HEK293T (cell line): ENCODE results near the gene RAB31.

Source experiments
- CTCF ChIA-PET: fragments of 350-600 bp; formaldehyde crosslinking; extraction: SDS; loops from one replicate; lab custom pipeline; 2021; ENCODE audit warnings: antibody characterized with exemption, inconsistent platforms; lab: Yijun Ruan, JAX
- POLR2A ChIA-PET: fragments of 350-600 bp; formaldehyde crosslinking; extraction: SDS; loops from one replicate; lab custom pipeline; 2020; ENCODE audit warnings: antibody characterized with exemption, inconsistent platforms; lab: Yijun Ruan, JAX
- DNase-seq: peaks from one replicate; pipeline ENCODE4 v3.0.0; 2012; ENCODE audit warnings: mixed read lengths; ENCODE audit errors: extremely low spot score
- ARNT ChIP-seq: fragments of 450-650 bp; IDR thresholded peaks from 2 replicates; pipeline ENCODE4 v1.6.1; 2017; ENCODE audit warnings: mild to moderate bottlenecking
- BHLHE40 ChIP-seq: fragments of 450-650 bp; IDR thresholded peaks from 2 replicates; pipeline ENCODE4 v1.6.1; 2016; ENCODE audit warnings: mild to moderate bottlenecking, moderate library complexity, borderline replicate concordance
- CTBP1 ChIP-seq: fragments of 450-650 bp; IDR thresholded peaks from 2 replicates; pipeline ENCODE4 v1.6.1; 2016; ENCODE audit warnings: borderline replicate concordance
- ELF4 ChIP-seq: fragments of 450-650 bp; IDR thresholded peaks from 2 replicates; pipeline ENCODE4 v1.6.1; 2017; ENCODE audit warnings: antibody characterized with exemption
- FOXA1 ChIP-seq: fragments of 450-650 bp; IDR thresholded peaks from 2 replicates; pipeline ENCODE4 v1.6.1; 2016; ENCODE audit warnings: mild to moderate bottlenecking
- FOXK2 ChIP-seq: fragments of 450-650 bp; IDR thresholded peaks from 2 replicates; pipeline ENCODE4 v1.6.1; 2016; ENCODE audit warnings: mild to moderate bottlenecking
- FOXM1 ChIP-seq: fragments of 450-650 bp; IDR thresholded peaks from 2 replicates; pipeline ENCODE4 v1.6.1; 2017; ENCODE audit warnings: mild to moderate bottlenecking, borderline replicate concordance
- HDGF ChIP-seq: fragments of 450-650 bp; IDR thresholded peaks from 2 replicates; pipeline ENCODE4 v1.6.1; 2017; ENCODE audit warnings: antibody characterized with exemption, borderline replicate concordance
- L3MBTL2 ChIP-seq: fragments of 450-650 bp; conservative IDR thresholded peaks from 2 replicates; pipeline ENCODE4 v1.6.1; 2016; ENCODE audit warnings: mild to moderate bottlenecking
- LEF1 ChIP-seq: fragments of 450-650 bp; IDR thresholded peaks from 2 replicates; pipeline ENCODE4 v1.6.1; 2017; ENCODE audit warnings: mild to moderate bottlenecking, borderline replicate concordance
- NFRKB ChIP-seq: fragments of 450-650 bp; IDR thresholded peaks from 2 replicates; pipeline ENCODE4 v1.6.1; 2016; ENCODE audit warnings: mild to moderate bottlenecking, moderate library complexity
- SP1 ChIP-seq: fragments of 450-650 bp; IDR thresholded peaks from 2 replicates; pipeline ENCODE4 v1.6.1; 2017
- SUZ12 ChIP-seq: fragments of 450-650 bp; IDR thresholded peaks from 2 replicates; pipeline ENCODE4 v1.6.1; 2016; ENCODE audit warnings: mild to moderate bottlenecking
- TARDBP ChIP-seq: fragments of 450-650 bp; IDR thresholded peaks from 2 replicates; pipeline ENCODE4 v1.6.1; 2016
- ZNF384 ChIP-seq: fragments of 450-650 bp; IDR thresholded peaks from 2 replicates; pipeline ENCODE4 v1.6.1; 2016
- TF ChIP-seq, protein P1 (sequence below): fragments of 450-650 bp; IDR thresholded peaks from 2 replicates; pipeline ENCODE4 v1.6.1; 2016

RAB31 gene

GRCh38 chr18:9814431-9814830 lies 106.3 kb downstream of the RAB31 start:
- DNase-seq = no peak
- POLR2A ChIA-PET = no interaction called here
- CTCF ChIA-PET = no interaction called here
- TF ChIP-seq LEF1 (no peak), NFRKB (no peak), FOXK2 (no peak)

DNA sequence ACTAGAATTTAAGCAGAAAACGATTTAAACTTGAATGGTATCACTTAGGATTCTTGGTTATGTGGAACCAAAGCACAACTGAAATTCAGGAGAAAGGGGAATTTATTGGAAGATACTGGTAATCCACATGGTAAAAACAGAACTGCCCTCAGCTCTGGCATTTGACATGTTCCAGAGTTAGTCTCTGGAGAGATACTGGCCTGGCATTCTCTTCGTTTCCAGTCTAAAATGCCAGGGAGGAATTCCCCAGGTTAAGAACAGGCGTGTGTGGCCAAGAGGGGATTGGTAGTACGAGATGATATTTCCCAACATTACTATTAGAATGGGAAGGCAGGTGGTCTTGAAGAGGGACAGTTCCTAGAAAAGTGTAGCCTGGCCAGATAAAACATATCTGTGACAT lies 109.2 kb downstream of the RAB31 start:
- CTCF ChIA-PET = interaction anchor here (1.2 kb wide), 1 partner anchor 133 kb away, joined by 4 read pairs; no protein-coding TSS in a partner anchor
- no peak for DNase-seq

GRCh38 chr18:9817725-9818422 lies 109.8 kb downstream of the RAB31 start:
- ChIA-PET CTCF (no interaction called here), POLR2A (no interaction called here)
- no peak for TF ChIP-seq ARNT
- no peak for TF ChIP-seq L3MBTL2
- no peak for TF ChIP-seq CTBP1
- TF ChIP-seq LEF1 = no peak
- TF ChIP-seq BHLHE40 = no peak
- DNase-seq = no peak

More for the DNA sequence above, 109.2 kb downstream of the RAB31 start:
- TF ChIP-seq SUZ12 (no peak), CTBP1 (no peak), SP1 (no peak), FOXM1 (no peak), ELF4 (no peak), TARDBP (no peak), FOXK2 (no peak), BHLHE40 (no peak), LEF1 (no peak), L3MBTL2 (no peak), FOXA1 (no peak), NFRKB (no peak), ARNT (no peak), HDGF (no peak)
- TF ChIP-seq, protein P1, sequence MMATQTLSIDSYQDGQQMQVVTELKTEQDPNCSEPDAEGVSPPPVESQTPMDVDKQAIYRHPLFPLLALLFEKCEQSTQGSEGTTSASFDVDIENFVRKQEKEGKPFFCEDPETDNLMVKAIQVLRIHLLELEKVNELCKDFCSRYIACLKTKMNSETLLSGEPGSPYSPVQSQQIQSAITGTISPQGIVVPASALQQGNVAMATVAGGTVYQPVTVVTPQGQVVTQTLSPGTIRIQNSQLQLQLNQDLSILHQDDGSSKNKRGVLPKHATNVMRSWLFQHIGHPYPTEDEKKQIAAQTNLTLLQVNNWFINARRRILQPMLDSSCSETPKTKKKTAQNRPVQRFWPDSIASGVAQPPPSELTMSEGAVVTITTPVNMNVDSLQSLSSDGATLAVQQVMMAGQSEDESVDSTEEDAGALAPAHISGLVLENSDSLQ = no peak
- POLR2A ChIA-PET = no interaction called here

DNA sequence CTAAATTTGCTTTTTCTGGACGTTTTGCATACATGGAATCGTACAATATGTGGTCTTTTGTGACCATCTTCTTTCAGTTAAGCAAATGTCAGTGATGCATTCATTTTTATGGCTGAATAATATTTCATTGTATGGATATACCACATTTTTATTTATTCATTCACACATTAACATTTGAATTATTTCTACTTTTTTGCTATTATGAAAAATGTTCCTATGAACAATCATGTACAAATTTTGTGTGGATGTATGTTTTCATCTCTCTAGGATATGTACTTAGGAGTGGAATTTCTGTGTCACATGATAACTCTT lies 110.3 kb downstream of the RAB31 start:
- no peak for DNase-seq
- ChIA-PET POLR2A (no interaction called here), CTCF (no interaction called here)
- no peak for TF ChIP-seq NFRKB
- no peak for TF ChIP-seq BHLHE40
- TF ChIP-seq SUZ12 = no peak
- no peak for TF ChIP-seq ZNF384
- TF ChIP-seq L3MBTL2 = no peak
- no peak for TF ChIP-seq SP1
- no peak for TF ChIP-seq ARNT
- no peak for TF ChIP-seq FOXK2
- TF ChIP-seq HDGF = no peak
- no peak for TF ChIP-seq FOXM1
- TF ChIP-seq, protein P1 = no peak
- TF ChIP-seq ELF4 = no peak
- TF ChIP-seq CTBP1 = no peak
- TF ChIP-seq TARDBP = no peak
- TF ChIP-seq FOXA1 = no peak
- no peak for TF ChIP-seq LEF1

- no peak for DNase-seq
- ChIA-PET POLR2A (no interaction called here), CTCF (no interaction called here)
- TF ChIP-seq NFRKB (no peak), CTBP1 (no peak), ELF4 (no peak), TARDBP (no peak), SUZ12 (no peak), FOXK2 (no peak), ARNT (no peak), BHLHE40 (no peak), FOXA1 (no peak), LEF1 (no peak)
- TF ChIP-seq, protein P1 = no peak
Measured at GRCh38 chr18:9820127-9820526, 112.0 kb downstream of the RAB31 start.

GRCh38 chr18:9820719-9821118 lies 112.6 kb downstream of the RAB31 start:
- CTCF ChIA-PET = no interaction called here
- POLR2A ChIA-PET = no interaction called here
- no peak for DNase-seq
- TF ChIP-seq ARNT (no peak), NFRKB (no peak), HDGF (no peak), TARDBP (no peak), FOXA1 (no peak), SUZ12 (no peak), FOXM1 (no peak), L3MBTL2 (no peak), ZNF384 (no peak), ELF4 (no peak), SP1 (no peak), CTBP1 (no peak), LEF1 (no peak)

DNA sequence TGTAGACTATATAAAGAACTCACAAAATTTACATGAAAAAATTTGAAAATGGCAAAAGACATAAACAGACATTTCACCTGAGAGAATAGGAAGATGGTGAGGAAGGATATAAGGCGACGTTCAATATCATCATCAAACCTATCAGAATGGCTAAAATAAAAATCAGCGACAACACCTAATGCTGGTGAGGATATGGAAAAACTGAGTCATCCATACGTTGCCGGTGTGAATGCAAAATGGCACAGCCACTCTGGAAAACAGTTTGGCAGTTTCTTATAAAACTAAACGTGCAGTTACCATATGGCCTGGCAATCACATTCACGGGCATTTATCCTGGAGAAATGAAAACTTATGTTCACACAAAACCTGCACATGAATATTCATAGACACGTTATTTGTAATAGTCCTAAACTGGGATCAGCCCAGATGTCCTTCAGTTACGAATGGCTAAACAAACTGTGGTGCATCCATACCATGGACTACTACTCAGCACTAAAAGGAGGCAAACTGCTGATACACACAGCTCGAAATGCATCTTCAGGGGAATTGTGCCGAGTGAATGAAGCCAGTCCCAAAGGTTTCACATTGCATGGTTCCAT lies 114.6 kb downstream of the RAB31 start:
- TF ChIP-seq NFRKB (no peak), SUZ12 (no peak), HDGF (no peak), ELF4 (no peak), FOXM1 (no peak), ARNT (no peak), CTBP1 (no peak), SP1 (no peak), L3MBTL2 (no peak), ZNF384 (no peak), BHLHE40 (no peak), LEF1 (no peak), FOXK2 (no peak), FOXA1 (no peak), TARDBP (no peak)
- TF ChIP-seq, protein P1 = no peak
- CTCF ChIA-PET = interaction anchor here (1.0 kb wide), 1 partner anchor 12 kb away, joined by 3 read pairs; no protein-coding TSS in a partner anchor
- POLR2A ChIA-PET = no interaction called here
- DNase-seq = no peak
